Tibial nerve (tissue), 3 donors: ENCODE results near the gene VSTM4.

Experiments
- POLR2A ChIP-seq, 2 donors: fragments of 450-650 bp; IDR thresholded peaks; one replicate each; pipeline ENCODE4 v1.6.1; 2017; ENCODE audit warnings: antibody characterized with exemption in 2 of 2, mild to moderate bottlenecking in 2 of 2, moderate library complexity in 2 of 2
- TF ChIP-seq, protein P1 (sequence below), 5 experiments: fragments of 200-600 bp in 3 of 5; fragments of 450-650 bp in 2 of 5; sonication (generic) in 3 of 5; IDR thresholded peaks; one replicate each; pipeline ENCODE4 v1.5.1; 2016 to 2019; ENCODE audit warnings: antibody characterized with exemption in 5 of 5, mild to moderate bottlenecking in 3 of 5, moderate library complexity in 2 of 5

DNA sequence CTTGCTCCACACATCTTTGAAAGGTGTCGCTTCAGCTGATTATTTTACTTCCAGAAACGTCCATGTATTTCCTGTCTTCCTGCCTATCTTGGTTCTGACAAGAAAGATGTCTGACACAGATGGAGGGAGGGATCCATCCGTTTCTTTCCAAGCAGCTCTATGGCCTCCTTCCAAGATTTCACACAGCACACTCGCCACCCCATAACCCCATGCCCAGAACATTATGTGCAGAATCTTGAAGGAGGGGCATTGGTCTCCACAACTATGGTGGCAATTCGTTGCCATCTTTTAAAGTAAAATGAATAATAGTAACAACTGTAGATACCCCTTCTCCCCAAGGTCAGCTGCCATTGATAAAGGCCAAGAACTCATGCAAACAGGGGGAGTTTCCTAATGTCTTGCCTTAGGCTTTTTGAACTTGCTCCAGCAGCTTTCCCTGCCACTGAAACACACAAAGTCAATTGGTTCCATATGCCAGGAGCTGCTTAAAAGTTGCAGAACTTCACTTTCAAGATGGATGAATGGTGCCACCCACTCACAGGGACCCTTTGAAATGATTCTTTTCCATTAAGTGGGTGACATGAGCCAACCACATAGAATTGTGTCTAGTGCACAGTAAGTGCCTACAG, 60.0 kb downstream of the VSTM4 start:
- TF ChIP-seq POLR2A (IDR thresholded peaks at IDR 0.05) = no peak
- TF ChIP-seq, protein P1, sequence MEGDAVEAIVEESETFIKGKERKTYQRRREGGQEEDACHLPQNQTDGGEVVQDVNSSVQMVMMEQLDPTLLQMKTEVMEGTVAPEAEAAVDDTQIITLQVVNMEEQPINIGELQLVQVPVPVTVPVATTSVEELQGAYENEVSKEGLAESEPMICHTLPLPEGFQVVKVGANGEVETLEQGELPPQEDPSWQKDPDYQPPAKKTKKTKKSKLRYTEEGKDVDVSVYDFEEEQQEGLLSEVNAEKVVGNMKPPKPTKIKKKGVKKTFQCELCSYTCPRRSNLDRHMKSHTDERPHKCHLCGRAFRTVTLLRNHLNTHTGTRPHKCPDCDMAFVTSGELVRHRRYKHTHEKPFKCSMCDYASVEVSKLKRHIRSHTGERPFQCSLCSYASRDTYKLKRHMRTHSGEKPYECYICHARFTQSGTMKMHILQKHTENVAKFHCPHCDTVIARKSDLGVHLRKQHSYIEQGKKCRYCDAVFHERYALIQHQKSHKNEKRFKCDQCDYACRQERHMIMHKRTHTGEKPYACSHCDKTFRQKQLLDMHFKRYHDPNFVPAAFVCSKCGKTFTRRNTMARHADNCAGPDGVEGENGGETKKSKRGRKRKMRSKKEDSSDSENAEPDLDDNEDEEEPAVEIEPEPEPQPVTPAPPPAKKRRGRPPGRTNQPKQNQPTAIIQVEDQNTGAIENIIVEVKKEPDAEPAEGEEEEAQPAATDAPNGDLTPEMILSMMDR (IDR thresholded peaks at IDR 0.05) = no peak
